Measurements from ENCODE around the gene RASGRP4. TPM values are rescaled to one million over a fixed set of nuclear protein-coding genes. Genes with fewer than 3 reads are reported as not detected.

The RASGRP4 gene
- total RNA-seq, 4 donors from 2014 or later = 3.1 to 11.7 (median 5.3) TPM

DNA sequence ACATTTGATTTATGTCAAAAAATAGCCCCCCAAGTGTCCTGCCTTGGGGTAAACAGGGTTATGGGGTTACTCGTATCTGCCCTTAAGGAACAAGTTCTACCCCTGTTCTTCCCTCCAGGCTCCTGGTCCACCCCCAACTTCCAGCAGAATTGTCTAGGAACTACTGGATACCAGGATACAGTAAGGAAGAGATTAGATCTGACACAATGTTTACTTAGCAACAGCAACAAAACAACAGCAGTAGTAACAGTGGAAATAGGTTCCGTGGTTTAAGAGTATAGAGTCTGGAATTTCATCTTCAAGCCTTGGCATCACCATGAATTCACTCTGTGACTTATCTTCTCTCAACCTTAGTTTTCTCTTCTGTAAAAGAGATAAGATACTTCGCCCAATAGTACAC is 24.9 kb downstream of the RASGRP4 start:
- TF ChIP-seq POLR2A (IDR thresholded peaks at IDR 0.05) (no peak), CTCF (IDR thresholded peaks at IDR 0.05) (no peak), EP300 (IDR thresholded peaks at IDR 0.05) (no peak)
- Histone ChIP-seq H3K9me3 (no peaks in the 10 kb centered on the region), H3K4me1 (peaks cover 0 to 20% (median 6%) of the 10 kb centered on the region in 4 donors), H3K4me3 (no peak overlapping the region), H3K36me3 (peaks cover 0 to 16% (median 0%) of the 10 kb centered on the region in 3 donors), H3K27ac (no peak overlapping the region), H3K27me3 (peaks cover 0 to 60% of the 10 kb centered on the region in 2 donors)
- DNase-seq (ENCODE audit: low spot score in 2 of 2) = no peak
- WGBS, 2 donors = 77 to 88% methylated on average over 3 of the region's 3 CpGs

GRCh38 chr19:38400361-38400760 is 25.7 kb downstream of the RASGRP4 start:
- TF ChIP-seq POLR2A (IDR thresholded peaks at IDR 0.05) (no peak), CTCF (IDR thresholded peaks at IDR 0.05) (no peak), EP300 (IDR thresholded peaks at IDR 0.05) (no peak)
- H3K4me1 ChIP-seq = peaks cover 0 to 24% (median 6%) of the 10 kb centered on the region in 4 donors
- H3K27me3 ChIP-seq = peaks cover 0 to 64% of the 10 kb centered on the region in 2 donors
- no peak overlapping the region for H3K4me3 ChIP-seq
- no peak overlapping the region for H3K27ac ChIP-seq
- no peaks in the 10 kb centered on the region for H3K9me3 ChIP-seq
- WGBS, 2 donors = 61 to 64% methylated on average over 5 of the region's 5 CpGs
- peaks cover 0 to 13% (median 0%) of the 10 kb centered on the region in 3 donors for H3K36me3 ChIP-seq
- DNase-seq (ENCODE audit: low spot score in 2 of 2) = no peak

DNA sequence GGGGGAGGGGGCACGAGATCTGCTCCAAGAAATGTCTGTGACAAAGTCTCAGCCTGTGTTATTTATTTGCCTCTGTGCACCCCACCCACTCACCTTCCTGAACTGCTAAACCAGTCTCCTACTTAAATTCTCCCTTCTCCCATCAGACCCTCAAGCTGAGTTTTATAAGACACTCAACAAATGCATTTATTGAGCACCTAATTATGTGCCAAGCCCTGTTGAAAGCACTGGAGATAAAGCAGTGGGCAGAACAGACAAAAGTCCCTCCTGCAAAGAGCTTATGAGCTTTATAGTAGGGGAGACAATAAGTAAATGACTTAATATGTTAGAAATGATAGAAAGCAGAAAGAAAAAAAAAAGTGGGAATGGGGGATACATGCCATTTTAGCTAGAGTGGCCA is 26.5 kb downstream of the RASGRP4 start:
- Histone ChIP-seq H3K4me3 (no peak overlapping the region), H3K27me3 (peaks cover 0 to 73% of the 10 kb centered on the region in 2 donors), H3K4me1 (peaks cover 0 to 22% (median 6%) of the 10 kb centered on the region in 4 donors), H3K9me3 (no peaks in the 10 kb centered on the region), H3K36me3 (peaks cover 0 to 6% (median 0%) of the 10 kb centered on the region in 3 donors), H3K27ac (no peak overlapping the region)
- DNase-seq (ENCODE audit: low spot score in 2 of 2) = no peak
- 59 to 67% methylated on average over 1 of the region's 1 CpG for WGBS, 2 donors
- TF ChIP-seq EP300 (IDR thresholded peaks at IDR 0.05) = no peak
- no peak for TF ChIP-seq POLR2A (IDR thresholded peaks at IDR 0.05)
- no peak for TF ChIP-seq CTCF (IDR thresholded peaks at IDR 0.05)

GRCh38 chr19:38399081-38399480 is 26.9 kb downstream of the RASGRP4 start:
- H3K4me1 ChIP-seq = peaks cover 0 to 19% (median 3%) of the 10 kb centered on the region in 4 donors
- WGBS, 2 donors = 38 to 47% methylated on average over 9 of the region's 9 CpGs
- H3K27me3 ChIP-seq = peaks cover 0 to 77% of the 10 kb centered on the region in 2 donors
- H3K9me3 ChIP-seq = no peaks in the 10 kb centered on the region
- H3K27ac ChIP-seq = no peak overlapping the region
- TF ChIP-seq POLR2A (IDR thresholded peaks at IDR 0.05) = no peak
- no peak for TF ChIP-seq EP300 (IDR thresholded peaks at IDR 0.05)
- TF ChIP-seq CTCF (IDR thresholded peaks at IDR 0.05) = no peak
- H3K36me3 ChIP-seq = peaks cover 0 to 6% (median 0%) of the 10 kb centered on the region in 3 donors
- DNase-seq (ENCODE audit: low spot score in 2 of 2) = no peak
- no peak overlapping the region for H3K4me3 ChIP-seq

GRCh38 chr19:38395381-38396114 is 30.5 kb downstream of the RASGRP4 start:
- peaks cover 0 to 60% of the 10 kb centered on the region in 2 donors for H3K27me3 ChIP-seq

More at GRCh38 chr19:38395381-38396114, 30.5 kb downstream of the RASGRP4 start:
- TF ChIP-seq POLR2A (IDR thresholded peaks at IDR 0.05) = no peak
- TF ChIP-seq CTCF (IDR thresholded peaks at IDR 0.05) = no peak
- TF ChIP-seq EP300 (IDR thresholded peaks at IDR 0.05) = no peak
- H3K4me1 ChIP-seq = peaks cover 0 to 8% (median 0%) of the 10 kb centered on the region in 4 donors
- WGBS, 2 donors = 9 to 13% methylated on average over 20 to 31 of the region's 86 CpGs
- peaks cover 0 to 6% (median 0%) of the 10 kb centered on the region in 3 donors for H3K36me3 ChIP-seq
- H3K4me3 ChIP-seq = peak overlapping the region in 2 of 4 donors; percentile 4 to 27
- H3K9me3 ChIP-seq = no peaks in the 10 kb centered on the region
- no peak overlapping the region for H3K27ac ChIP-seq
- no peak for DNase-seq (ENCODE audit: low spot score in 2 of 2)

All from tibial nerve (tissue), 4 donors.